Measurements from ENCODE around the gene OTOF. TPM values are rescaled to one million over a fixed set of nuclear protein-coding genes. Genes with fewer than 3 reads are reported as not detected.

The OTOF gene
- total RNA-seq, 1 donor from 2014 or later, result 0.47 TPM

DNA sequence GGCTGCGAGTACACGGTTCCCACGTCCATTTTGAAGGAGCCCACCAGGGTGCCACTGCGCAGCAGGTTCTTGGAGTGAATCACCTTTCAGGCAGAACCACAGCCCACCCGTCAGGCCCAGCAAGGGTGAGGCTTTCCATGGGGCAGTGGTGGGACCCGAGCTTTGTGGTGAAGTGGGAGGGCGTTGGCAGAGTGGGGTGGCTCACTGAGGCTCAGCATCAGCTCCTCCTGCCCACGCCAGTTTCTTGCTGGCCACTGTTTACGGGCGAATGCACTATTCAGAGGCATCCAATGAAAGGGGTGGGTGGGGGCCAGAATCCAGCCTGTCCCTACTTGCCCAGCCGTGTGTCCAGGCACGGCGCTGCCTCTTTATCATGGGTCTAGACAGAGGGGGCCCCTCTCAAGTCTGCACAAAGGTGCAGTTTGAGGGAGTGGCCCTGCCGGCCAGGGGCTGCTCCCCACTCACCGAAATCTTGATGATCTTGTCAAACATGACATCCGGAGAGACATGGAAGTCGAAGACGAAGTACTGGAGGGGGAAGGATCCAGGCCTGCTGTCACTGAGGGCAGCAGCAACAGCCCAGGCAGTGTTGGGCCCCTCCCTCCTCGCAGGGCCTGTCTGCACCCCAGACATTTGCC lies 11.4 kb upstream of the OTOF start:
- Mint-ChIP-seq H3K27me3 (ENCODE audit: unreplicated experiment) (peaks cover 6% of the 10 kb centered on the region), H3K9me3 (ENCODE audit: unreplicated experiment) (peaks cover 1% of the 10 kb centered on the region), H3K4me3 (ENCODE audit: unreplicated experiment) (no peak overlapping the region), H3K27ac (ENCODE audit: unreplicated experiment) (no peak overlapping the region), H3K36me3 (ENCODE audit: unreplicated experiment) (no peaks in the 10 kb centered on the region), H3K4me1 (ENCODE audit: low read depth, unreplicated experiment) (peaks cover 3% of the 10 kb centered on the region)
- no peak for DNase-seq
- TF ChIP-seq, protein P1, sequence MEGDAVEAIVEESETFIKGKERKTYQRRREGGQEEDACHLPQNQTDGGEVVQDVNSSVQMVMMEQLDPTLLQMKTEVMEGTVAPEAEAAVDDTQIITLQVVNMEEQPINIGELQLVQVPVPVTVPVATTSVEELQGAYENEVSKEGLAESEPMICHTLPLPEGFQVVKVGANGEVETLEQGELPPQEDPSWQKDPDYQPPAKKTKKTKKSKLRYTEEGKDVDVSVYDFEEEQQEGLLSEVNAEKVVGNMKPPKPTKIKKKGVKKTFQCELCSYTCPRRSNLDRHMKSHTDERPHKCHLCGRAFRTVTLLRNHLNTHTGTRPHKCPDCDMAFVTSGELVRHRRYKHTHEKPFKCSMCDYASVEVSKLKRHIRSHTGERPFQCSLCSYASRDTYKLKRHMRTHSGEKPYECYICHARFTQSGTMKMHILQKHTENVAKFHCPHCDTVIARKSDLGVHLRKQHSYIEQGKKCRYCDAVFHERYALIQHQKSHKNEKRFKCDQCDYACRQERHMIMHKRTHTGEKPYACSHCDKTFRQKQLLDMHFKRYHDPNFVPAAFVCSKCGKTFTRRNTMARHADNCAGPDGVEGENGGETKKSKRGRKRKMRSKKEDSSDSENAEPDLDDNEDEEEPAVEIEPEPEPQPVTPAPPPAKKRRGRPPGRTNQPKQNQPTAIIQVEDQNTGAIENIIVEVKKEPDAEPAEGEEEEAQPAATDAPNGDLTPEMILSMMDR (IDR thresholded peaks at IDR 0.05; ENCODE audit: partially characterized antibody, unreplicated experiment), result no peak

- TF ChIP-seq, protein P1 (IDR thresholded peaks at IDR 0.05; ENCODE audit: partially characterized antibody, unreplicated experiment), result no peak
- peaks cover 3% of the 10 kb centered on the region for H3K4me1 Mint-ChIP-seq (ENCODE audit: low read depth, unreplicated experiment)
- no peak overlapping the region for H3K4me3 Mint-ChIP-seq (ENCODE audit: unreplicated experiment)
- no peaks in the 10 kb centered on the region for H3K36me3 Mint-ChIP-seq (ENCODE audit: unreplicated experiment)
- H3K27me3 Mint-ChIP-seq (ENCODE audit: unreplicated experiment), result peaks cover 6% of the 10 kb centered on the region
- no peak overlapping the region for H3K27ac Mint-ChIP-seq (ENCODE audit: unreplicated experiment)
- no peak for DNase-seq
- peaks cover 1% of the 10 kb centered on the region for H3K9me3 Mint-ChIP-seq (ENCODE audit: unreplicated experiment)
Observed at GRCh38 chr2:26488463-26489212, 10.7 kb upstream of the OTOF start.

DNA sequence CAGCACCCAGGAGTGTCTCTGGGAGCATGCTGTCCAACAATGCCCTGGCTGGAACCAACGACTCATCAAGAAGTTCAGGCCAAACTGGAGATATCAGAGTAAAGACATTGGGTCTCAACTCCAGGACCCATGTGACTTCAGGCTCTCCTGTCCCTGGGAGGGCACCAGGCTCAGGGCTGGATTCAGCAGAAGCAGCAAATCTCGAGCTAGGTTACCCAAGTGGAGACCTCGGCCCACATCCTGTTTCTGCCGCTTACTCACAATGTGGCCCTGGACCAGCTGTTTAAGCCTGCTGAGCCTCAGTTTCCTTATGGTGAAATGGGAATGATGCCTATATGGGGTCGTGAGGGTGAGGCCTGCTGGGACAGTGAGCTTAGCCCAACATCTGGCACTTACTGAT lies 9.3 kb upstream of the OTOF start:
- Mint-ChIP-seq H3K36me3 (ENCODE audit: unreplicated experiment) (no peaks in the 10 kb centered on the region), H3K27ac (ENCODE audit: unreplicated experiment) (no peak overlapping the region), H3K27me3 (ENCODE audit: unreplicated experiment) (peaks cover 12% of the 10 kb centered on the region), H3K9me3 (ENCODE audit: unreplicated experiment) (peaks cover 1% of the 10 kb centered on the region), H3K4me1 (ENCODE audit: low read depth, unreplicated experiment) (peaks cover 3% of the 10 kb centered on the region), H3K4me3 (ENCODE audit: unreplicated experiment) (no peak overlapping the region)
- no peak for DNase-seq
- TF ChIP-seq, protein P1 (IDR thresholded peaks at IDR 0.05; ENCODE audit: partially characterized antibody, unreplicated experiment), result no peak

- Mint-ChIP-seq H3K36me3 (ENCODE audit: unreplicated experiment) (no peaks in the 10 kb centered on the region), H3K27me3 (ENCODE audit: unreplicated experiment) (peaks cover 12% of the 10 kb centered on the region), H3K4me3 (ENCODE audit: unreplicated experiment) (no peak overlapping the region), H3K9me3 (ENCODE audit: unreplicated experiment) (peaks cover 1% of the 10 kb centered on the region), H3K27ac (ENCODE audit: unreplicated experiment) (no peak overlapping the region), H3K4me1 (ENCODE audit: low read depth, unreplicated experiment) (peaks cover 3% of the 10 kb centered on the region)
- no peak for DNase-seq
- TF ChIP-seq, protein P1 (IDR thresholded peaks at IDR 0.05; ENCODE audit: partially characterized antibody, unreplicated experiment), result no peak
Observed at GRCh38 chr2:26486789-26487188, 8.9 kb upstream of the OTOF start.

All from glutamatergic neuron (in vitro differentiated cells).